Lower leg skin (tissue), 3 donors: ENCODE measurements around the gene ANO9.

Experiments used
- POLR2A ChIP-seq, 2 donors: fragments of 450-650 bp; IDR thresholded peaks; one replicate each; pipeline ENCODE4 v1.6.1; 2016 to 2017; ENCODE audit warnings: antibody characterized with exemption in 2 of 2, mild to moderate bottlenecking in 1 of 2, moderate library complexity in 1 of 2
- TF ChIP-seq, protein P1 (sequence below), 3 donors: fragments of 450-650 bp; IDR thresholded peaks; one replicate each; pipeline ENCODE4 v1.5.1; 2016; ENCODE audit warnings: antibody characterized with exemption in 3 of 3, mild to moderate bottlenecking in 3 of 3, moderate library complexity in 2 of 3

DNA sequence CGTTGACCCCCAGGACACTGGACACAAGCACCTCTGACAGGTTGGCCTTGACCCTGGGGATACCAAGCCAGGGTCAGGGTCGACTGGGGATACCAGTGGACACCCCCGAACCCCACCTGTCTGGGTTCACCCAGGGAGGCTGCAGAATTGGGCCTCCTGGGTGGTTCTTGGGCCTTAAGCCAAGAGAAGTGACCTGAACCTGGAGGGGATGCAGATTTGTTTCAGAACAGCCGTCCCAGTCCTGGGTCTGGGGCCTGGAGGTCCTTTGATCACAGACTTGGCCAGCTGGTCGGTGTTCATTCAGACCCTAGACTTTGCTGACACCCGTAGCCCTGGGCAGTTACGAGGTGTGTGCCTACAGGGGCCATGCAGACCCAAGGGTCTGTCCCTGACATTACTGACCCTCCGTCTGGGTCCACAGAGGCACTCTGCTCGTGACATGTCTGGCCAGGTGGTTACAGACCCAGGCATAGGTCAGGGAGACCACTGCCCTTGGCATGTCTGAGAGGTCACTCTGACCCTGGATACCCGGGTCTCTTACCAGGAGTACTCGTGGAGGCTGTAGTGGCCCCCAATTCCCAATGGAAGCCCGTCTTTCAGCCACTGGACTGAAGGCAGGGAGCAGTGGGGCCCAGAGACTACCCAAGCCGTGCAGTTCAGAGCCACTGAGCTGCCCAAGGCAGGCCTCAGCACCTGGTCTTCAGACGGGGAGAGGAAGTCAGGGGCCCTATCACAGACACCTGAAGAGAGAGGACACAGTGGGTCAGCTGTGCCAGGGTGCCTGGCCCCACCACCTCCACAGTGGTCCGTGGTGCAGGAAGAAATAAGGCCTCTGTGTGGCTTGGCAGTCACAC is 33.4 kb downstream of the ANO9 start:
- TF ChIP-seq POLR2A (IDR thresholded peaks at IDR 0.05): no peak
- TF ChIP-seq, protein P1, sequence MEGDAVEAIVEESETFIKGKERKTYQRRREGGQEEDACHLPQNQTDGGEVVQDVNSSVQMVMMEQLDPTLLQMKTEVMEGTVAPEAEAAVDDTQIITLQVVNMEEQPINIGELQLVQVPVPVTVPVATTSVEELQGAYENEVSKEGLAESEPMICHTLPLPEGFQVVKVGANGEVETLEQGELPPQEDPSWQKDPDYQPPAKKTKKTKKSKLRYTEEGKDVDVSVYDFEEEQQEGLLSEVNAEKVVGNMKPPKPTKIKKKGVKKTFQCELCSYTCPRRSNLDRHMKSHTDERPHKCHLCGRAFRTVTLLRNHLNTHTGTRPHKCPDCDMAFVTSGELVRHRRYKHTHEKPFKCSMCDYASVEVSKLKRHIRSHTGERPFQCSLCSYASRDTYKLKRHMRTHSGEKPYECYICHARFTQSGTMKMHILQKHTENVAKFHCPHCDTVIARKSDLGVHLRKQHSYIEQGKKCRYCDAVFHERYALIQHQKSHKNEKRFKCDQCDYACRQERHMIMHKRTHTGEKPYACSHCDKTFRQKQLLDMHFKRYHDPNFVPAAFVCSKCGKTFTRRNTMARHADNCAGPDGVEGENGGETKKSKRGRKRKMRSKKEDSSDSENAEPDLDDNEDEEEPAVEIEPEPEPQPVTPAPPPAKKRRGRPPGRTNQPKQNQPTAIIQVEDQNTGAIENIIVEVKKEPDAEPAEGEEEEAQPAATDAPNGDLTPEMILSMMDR (IDR thresholded peaks at IDR 0.05): no peak
